ENCODE results near the gene PRR12.

DNA sequence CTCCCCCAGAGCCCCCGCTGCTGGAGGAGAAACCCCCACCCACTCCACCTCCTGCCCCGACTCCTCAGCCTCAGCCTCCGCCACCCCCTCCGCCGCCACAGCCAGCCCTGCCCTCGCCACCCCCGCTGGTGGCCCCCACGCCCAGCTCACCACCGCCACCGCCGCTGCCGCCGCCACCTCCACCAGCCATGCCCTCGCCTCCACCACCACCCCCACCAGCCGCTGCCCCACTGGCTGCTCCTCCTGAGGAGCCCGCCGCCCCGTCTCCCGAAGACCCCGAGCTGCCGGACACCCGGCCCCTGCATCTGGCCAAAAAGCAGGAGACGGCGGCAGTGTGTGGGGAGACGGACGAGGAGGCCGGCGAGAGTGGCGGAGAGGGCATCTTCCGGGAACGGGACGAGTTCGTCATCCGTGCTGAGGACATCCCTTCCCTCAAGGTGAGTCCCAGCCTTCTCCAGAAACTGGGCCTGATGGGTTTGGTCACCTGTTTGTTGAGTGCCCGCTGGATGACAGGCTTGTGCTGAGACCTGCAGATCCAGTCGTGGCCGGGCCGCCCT, 10.6 kb downstream of the PRR12 start:
- TF ChIP-seq, protein P1, sequence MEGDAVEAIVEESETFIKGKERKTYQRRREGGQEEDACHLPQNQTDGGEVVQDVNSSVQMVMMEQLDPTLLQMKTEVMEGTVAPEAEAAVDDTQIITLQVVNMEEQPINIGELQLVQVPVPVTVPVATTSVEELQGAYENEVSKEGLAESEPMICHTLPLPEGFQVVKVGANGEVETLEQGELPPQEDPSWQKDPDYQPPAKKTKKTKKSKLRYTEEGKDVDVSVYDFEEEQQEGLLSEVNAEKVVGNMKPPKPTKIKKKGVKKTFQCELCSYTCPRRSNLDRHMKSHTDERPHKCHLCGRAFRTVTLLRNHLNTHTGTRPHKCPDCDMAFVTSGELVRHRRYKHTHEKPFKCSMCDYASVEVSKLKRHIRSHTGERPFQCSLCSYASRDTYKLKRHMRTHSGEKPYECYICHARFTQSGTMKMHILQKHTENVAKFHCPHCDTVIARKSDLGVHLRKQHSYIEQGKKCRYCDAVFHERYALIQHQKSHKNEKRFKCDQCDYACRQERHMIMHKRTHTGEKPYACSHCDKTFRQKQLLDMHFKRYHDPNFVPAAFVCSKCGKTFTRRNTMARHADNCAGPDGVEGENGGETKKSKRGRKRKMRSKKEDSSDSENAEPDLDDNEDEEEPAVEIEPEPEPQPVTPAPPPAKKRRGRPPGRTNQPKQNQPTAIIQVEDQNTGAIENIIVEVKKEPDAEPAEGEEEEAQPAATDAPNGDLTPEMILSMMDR (IDR thresholded peaks at IDR 0.05), result no peak
- no peak for TF ChIP-seq POLR2A (IDR thresholded peaks at IDR 0.05)
